GM12878 (cell line): ENCODE results near the gene IL1R2. TPM values are rescaled to one million over a fixed set of nuclear protein-coding genes. Genes with fewer than 3 reads are reported as not detected.

ENCODE experiments used
- ATAC-seq: fragments of 200-7000 bp; cut with Tn5 transposase; 3 replicates; pipeline ENCODE4 v1.9.1; 2020; ENCODE audit warnings: mild to moderate bottlenecking, moderate library complexity
- BruUV-seq: library from RNA; stranded (reverse); fragments of 400-500 nt; replicated peaks from 2 replicates; lab custom pipeline; 2021; lab: Mats Ljungman, UMichigan
- CTCF ChIA-PET: fragments of 300-600 bp; sonication (Branson Sonifier 250); formaldehyde crosslinking; extraction: SDS; loops from one replicate; lab custom pipeline; 2021; ENCODE audit warnings: inconsistent platforms; lab: Yijun Ruan, JAX
- POLR2A ChIA-PET: fragments of 350-600 bp; formaldehyde crosslinking; extraction: SDS; loops from one replicate; lab custom pipeline; 2021; ENCODE audit warnings: inconsistent platforms; lab: Charles Lee
- RAD21 ChIA-PET: fragments of 300-600 bp; sonication (Branson Sonifier 250); formaldehyde crosslinking; loops from one replicate; lab custom pipeline; 2023; ENCODE audit warnings: antibody characterized with exemption; ENCODE audit not compliant: unreplicated experiment; lab: Charles Lee
- SMC1A ChIA-PET: fragments of 300-600 bp; sonication (Branson Sonifier 250); formaldehyde crosslinking; loops from one replicate; lab custom pipeline; 2023; ENCODE audit not compliant: unreplicated experiment, uncharacterized antibody; lab: Charles Lee
- DNase-seq: peaks from one replicate; pipeline ENCODE4 v3.0.0-alpha.2; 2011; ENCODE audit warnings: low read depth, low spot score
- FAIRE-seq: peaks from 3 replicates; lab custom pipeline; 2011; peaks lifted over from hg19 to GRCh38; lab: Jason Lieb, UNC
- H2AFZ ChIP-seq: 2 replicates; pipeline ENCODE4 v1.6.0; 2011; ENCODE audit warnings: low read depth, low read length, control low read depth; ENCODE audit not compliant: control insufficient read depth
- H3K27ac ChIP-seq: 2 replicates; pipeline ENCODE4 v1.5.1; 2011; ENCODE audit warnings: control low read depth; ENCODE audit not compliant: control insufficient read depth, insufficient read depth
- H3K27me3 ChIP-seq, 2 experiments: replicated peaks in 1 of 2; 2 replicates each; pipeline versions ENCODE4 v1.6.0 to v1.6.1; 2011; ENCODE audit warnings: low read length in 1 of 2; ENCODE audit not compliant: control insufficient read depth in 2 of 2, insufficient read depth in 2 of 2
- H3K36me3 ChIP-seq, 2 experiments: 2 replicates each; pipeline ENCODE4 v1.5.1; 2011; ENCODE audit warnings: low read length in 1 of 2; ENCODE audit not compliant: control insufficient read depth in 2 of 2, insufficient read depth in 2 of 2
- H3K4me1 ChIP-seq: 2 replicates; pipeline ENCODE4 v1.6.1; 2011; ENCODE audit warnings: mild to moderate bottlenecking, low read length, moderate library complexity, mixed read lengths; ENCODE audit not compliant: control insufficient read depth, insufficient read depth
- H3K4me2 ChIP-seq: 2 replicates; pipeline ENCODE4 v1.6.0; 2011; ENCODE audit warnings: control low read depth; ENCODE audit not compliant: control insufficient read depth, insufficient read depth
- H3K4me3 ChIP-seq: fragments of 200-600 bp; sonication (generic); 2 replicates; pipeline ENCODE4 v1.5.1; 2016
- H3K79me2 ChIP-seq: 2 replicates; pipeline ENCODE4 v1.6.0; 2011; ENCODE audit warnings: low read length; ENCODE audit not compliant: control insufficient read depth, insufficient read depth
- H3K9ac ChIP-seq: 2 replicates; pipeline ENCODE4 v1.8.0; 2011; ENCODE audit warnings: low read length, control low read depth, mixed read lengths; ENCODE audit not compliant: control insufficient read depth, insufficient read depth
- H3K9me3 ChIP-seq: replicated peaks from 3 replicates; pipeline ENCODE4 v1.5.1; 2011; ENCODE audit warnings: mild to moderate bottlenecking, low read length; ENCODE audit not compliant: control insufficient read depth, insufficient read depth
- H4K20me1 ChIP-seq: 2 replicates; pipeline ENCODE4 v1.6.0; 2011; ENCODE audit not compliant: control insufficient read depth, insufficient read depth
- HCFC1 ChIP-seq: fragments of 150-350 bp; IDR thresholded peaks from 2 replicates; pipeline ENCODE4 v1.6.1; 2014; ENCODE audit warnings: low read length
- HDAC2 ChIP-seq: fragments of 200-600 bp; sonication (generic); IDR thresholded peaks from 2 replicates; pipeline ENCODE4 v1.6.1; 2017
- LARP7 ChIP-seq: fragments of 450-650 bp; IDR thresholded peaks from 2 replicates; pipeline ENCODE4 v1.6.1; 2017; ENCODE audit warnings: mild to moderate bottlenecking
- RBBP5 ChIP-seq: fragments of 200-600 bp; sonication (generic); conservative IDR thresholded peaks from 2 replicates; pipeline ENCODE4 v1.6.1; 2016
- STAT3 ChIP-seq: IDR thresholded peaks from 2 replicates; pipeline ENCODE4 v1.6.1; 2011; ENCODE audit warnings: low read depth, low read length, improper control_type of control experiment
- SUPT20H ChIP-seq: IDR thresholded peaks from 2 replicates; pipeline ENCODE4 v1.6.1; 2011; ENCODE audit warnings: low read depth, mild to moderate bottlenecking, low read length, moderate library complexity, borderline replicate concordance; ENCODE audit not compliant: control insufficient read depth
- ZNF274 ChIP-seq: IDR thresholded peaks from one replicate; pipeline ENCODE4 v1.8.0; 2011; ENCODE audit not compliant: insufficient read length, insufficient read depth
- ZNF622 ChIP-seq: fragments of 450-650 bp; IDR thresholded peaks from 2 replicates; pipeline ENCODE4 v1.6.1; 2017; ENCODE audit warnings: mild to moderate bottlenecking, inconsistent platforms
- WGBS: methylation state at CpG from one replicate; pipeline ENCODE4 v1.1.6; 2016; ENCODE audit warnings: low lambda C conversion rate; ENCODE audit not compliant: insufficient replicate concordance, insufficient coverage; ENCODE audit errors: missing lambda C conversion rate; 5-methylcytosine and 5-hydroxymethylcytosine counted together
- in situ Hi-C: fragments of 300-500 bp; cut with MboI; formaldehyde crosslinking; loops from 9 replicates; pipeline ENCODE4 v1.14.3; 2018; ENCODE audit warnings: mixed read lengths
- intact Hi-C: fragments of 100-400 bp; cut with micrococcal nuclease; formaldehyde crosslinking; loops from one replicate; pipeline ENCODE4 v1.14.2; 2022; ENCODE audit not compliant: unreplicated experiment
- polyA plus RNA-seq, 11 experiments: library from polyadenylated mRNA; depleted of rRNA in 4 of 11; unstranded in 6 of 11; stranded (reverse) in 5 of 11; fragments of >200 nt; fragmentation: Nextera tagmentation in 4 of 11; fragmentation: Illumina TruSeq in 1 of 11; extraction: Ambion mirVana in 4 of 11; extraction: Trizol in 1 of 11; gene quantifications; 1 replicate in 1 of 11; 2 replicates in 10 of 11; pipeline versions ENCODE4 v1.2.1 to v1.2.3, GENCODE V29; 2011 to 2016; ENCODE audit warnings: inconsistent platforms in 2 of 11, missing spikeins in 2 of 11, low read depth in 1 of 11
- total RNA-seq, 4 experiments: library from RNA; depleted of rRNA in 3 of 4; stranded (reverse); fragments of >200 nt in 3 of 4; fragmentation: Illumina TruSeq in 1 of 4; extraction: Trizol in 1 of 4; gene quantifications; 2 replicates each; pipeline versions ENCODE4 v1.2.1 to v1.2.3, GENCODE V29; 2013 to 2021
- TF ChIP-seq, protein P1 (sequence below): fragments of 450-650 bp; IDR thresholded peaks from 2 replicates; pipeline ENCODE4 v1.6.1; 2017; ENCODE audit warnings: mild to moderate bottlenecking, moderate library complexity
- TF ChIP-seq, protein P2 (sequence below): IDR thresholded peaks from 2 replicates; pipeline ENCODE4 v1.6.1; 2011; ENCODE audit warnings: borderline replicate concordance, low read depth, mild to moderate bottlenecking, moderate library complexity, mixed read lengths, low read length; ENCODE audit not compliant: insufficient read depth; ENCODE audit errors: extremely low read length

IL1R2 gene
- total and polyA plus RNA-seq, 10 of the 15 experiments (the other 5 are each of a cell fraction or from before 2014, with no cell fraction given) = 0.44 to 6.4 (median 0.62) TPM

DNA sequence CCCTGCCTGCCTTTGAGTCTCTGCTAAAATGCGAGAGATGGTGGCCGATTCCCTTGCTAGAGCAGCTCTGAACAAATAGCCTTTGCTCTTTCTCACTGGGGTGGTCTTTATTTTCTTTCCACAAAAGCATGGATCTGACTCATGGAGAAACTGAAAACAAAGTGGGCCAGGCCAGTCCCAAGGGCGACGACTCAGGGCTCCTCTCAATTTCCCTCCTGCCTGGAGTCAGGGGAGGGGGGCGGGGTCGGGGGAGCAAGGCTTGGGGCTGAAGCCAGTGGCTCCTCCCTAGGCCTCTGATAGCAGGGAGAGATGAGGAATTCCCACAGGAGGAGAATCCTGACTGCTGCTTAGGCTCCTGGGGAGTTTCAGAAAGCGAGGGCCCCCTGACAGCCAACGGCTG is 17.1 kb upstream of the IL1R2 start:
- Histone ChIP-seq H3K9me3 (peaks cover 2% of the 10 kb centered on the region; the same call in 2 of the 3 replicates), H2AFZ (no peak overlapping the region), H3K27ac (no peak overlapping the region), H3K4me3 (no peak overlapping the region), H3K79me2 (no peaks in the 10 kb centered on the region), H3K4me1 (no peaks in the 10 kb centered on the region), H4K20me1 (no peaks in the 10 kb centered on the region), H3K27me3 (no peaks in the 10 kb centered on the region), H3K4me2 (no peak overlapping the region), H3K9ac (no peak overlapping the region), H3K36me3 (no peaks in the 10 kb centered on the region)
- WGBS = 52% methylated on average over 8 of the region's 8 CpGs
- in situ Hi-C loops = no loop called here
- no peak for FAIRE-seq
- intact Hi-C loops = loop anchor here (5.0 kb wide), 1 partner anchor 72 kb away; no protein-coding TSS in a partner anchor
- POLR2A ChIA-PET = no interaction called here
- CTCF ChIA-PET = no interaction called here
- no peak for DNase-seq
- no peak for ATAC-seq
- BruUV-seq = no TSS peak
- SMC1A ChIA-PET = interaction anchor here (2.8 kb wide), 1 partner anchor 90 kb away, joined by 19 read pairs; no protein-coding TSS in a partner anchor
- TF ChIP-seq, protein P1, sequence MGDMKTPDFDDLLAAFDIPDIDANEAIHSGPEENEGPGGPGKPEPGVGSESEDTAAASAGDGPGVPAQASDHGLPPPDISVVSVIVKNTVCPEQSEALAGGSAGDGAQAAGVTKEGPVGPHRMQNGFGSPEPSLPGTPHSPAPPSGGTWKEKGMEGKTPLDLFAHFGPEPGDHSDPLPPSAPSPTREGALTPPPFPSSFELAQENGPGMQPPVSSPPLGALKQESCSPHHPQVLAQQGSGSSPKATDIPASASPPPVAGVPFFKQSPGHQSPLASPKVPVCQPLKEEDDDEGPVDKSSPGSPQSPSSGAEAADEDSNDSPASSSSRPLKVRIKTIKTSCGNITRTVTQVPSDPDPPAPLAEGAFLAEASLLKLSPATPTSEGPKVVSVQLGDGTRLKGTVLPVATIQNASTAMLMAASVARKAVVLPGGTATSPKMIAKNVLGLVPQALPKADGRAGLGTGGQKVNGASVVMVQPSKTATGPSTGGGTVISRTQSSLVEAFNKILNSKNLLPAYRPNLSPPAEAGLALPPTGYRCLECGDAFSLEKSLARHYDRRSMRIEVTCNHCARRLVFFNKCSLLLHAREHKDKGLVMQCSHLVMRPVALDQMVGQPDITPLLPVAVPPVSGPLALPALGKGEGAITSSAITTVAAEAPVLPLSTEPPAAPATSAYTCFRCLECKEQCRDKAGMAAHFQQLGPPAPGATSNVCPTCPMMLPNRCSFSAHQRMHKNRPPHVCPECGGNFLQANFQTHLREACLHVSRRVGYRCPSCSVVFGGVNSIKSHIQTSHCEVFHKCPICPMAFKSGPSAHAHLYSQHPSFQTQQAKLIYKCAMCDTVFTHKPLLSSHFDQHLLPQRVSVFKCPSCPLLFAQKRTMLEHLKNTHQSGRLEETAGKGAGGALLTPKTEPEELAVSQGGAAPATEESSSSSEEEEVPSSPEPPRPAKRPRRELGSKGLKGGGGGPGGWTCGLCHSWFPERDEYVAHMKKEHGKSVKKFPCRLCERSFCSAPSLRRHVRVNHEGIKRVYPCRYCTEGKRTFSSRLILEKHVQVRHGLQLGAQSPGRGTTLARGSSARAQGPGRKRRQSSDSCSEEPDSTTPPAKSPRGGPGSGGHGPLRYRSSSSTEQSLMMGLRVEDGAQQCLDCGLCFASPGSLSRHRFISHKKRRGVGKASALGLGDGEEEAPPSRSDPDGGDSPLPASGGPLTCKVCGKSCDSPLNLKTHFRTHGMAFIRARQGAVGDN = no peak
- TF ChIP-seq ZNF274 (no peak), SUPT20H (no peak), HDAC2 (no peak), ZNF622 (no peak), STAT3 (no peak), RBBP5 (no peak), LARP7 (no peak), HCFC1 (no peak)
- TF ChIP-seq, protein P2, sequence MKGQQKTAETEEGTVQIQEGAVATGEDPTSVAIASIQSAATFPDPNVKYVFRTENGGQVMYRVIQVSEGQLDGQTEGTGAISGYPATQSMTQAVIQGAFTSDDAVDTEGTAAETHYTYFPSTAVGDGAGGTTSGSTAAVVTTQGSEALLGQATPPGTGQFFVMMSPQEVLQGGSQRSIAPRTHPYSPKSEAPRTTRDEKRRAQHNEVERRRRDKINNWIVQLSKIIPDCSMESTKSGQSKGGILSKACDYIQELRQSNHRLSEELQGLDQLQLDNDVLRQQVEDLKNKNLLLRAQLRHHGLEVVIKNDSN = no peak
- RAD21 ChIA-PET = no interaction called here
